Measurements from ENCODE around the gene TRIM63. TPM values are rescaled to one million over a fixed set of nuclear protein-coding genes. Genes with fewer than 3 reads are reported as not detected.
A peak's percentile ranks its signal among the peaks of the same experiment; 100 is the strongest.

TRIM63 gene
- polyA plus RNA-seq, 3 donors = 0.86 to 1.5 (median 1.1) TPM

- no peak for DNase-seq (ENCODE audit: extremely low read depth in 1 of 11, low read depth in 9 of 11, low spot score in 4 of 11)
Measured at GRCh38 chr1:26041401-26041800, 26.0 kb downstream of the TRIM63 start.

GRCh38 chr1:26038904-26039303 lies 28.5 kb downstream of the TRIM63 start:
- no peak for DNase-seq (ENCODE audit: extremely low read depth in 1 of 11, low read depth in 9 of 11, low spot score in 4 of 11)

GRCh38 chr1:26038477-26038876 lies 29.0 kb downstream of the TRIM63 start:
- DNase-seq (ENCODE audit: extremely low read depth in 1 of 11, low read depth in 9 of 11, low spot score in 4 of 11) = no peak

- no peak for DNase-seq (ENCODE audit: extremely low read depth in 1 of 11, low read depth in 9 of 11, low spot score in 4 of 11)
Measured at GRCh38 chr1:26037904-26038303, 29.5 kb downstream of the TRIM63 start.

- no peak for DNase-seq (ENCODE audit: extremely low read depth in 1 of 11, low read depth in 9 of 11, low spot score in 4 of 11)
Measured at GRCh38 chr1:26036756-26037281, 30.6 kb downstream of the TRIM63 start.

- peak in 10 of 11 donors; percentile 50 to 85 (median 70) for DNase-seq (ENCODE audit: extremely low read depth in 1 of 11, low read depth in 9 of 11, low spot score in 4 of 11)
Measured at GRCh38 chr1:26035959-26036755, 31.3 kb downstream of the TRIM63 start.

GRCh38 chr1:26035203-26035958 lies 32.0 kb downstream of the TRIM63 start:
- peak; percentile 66 to 89 (median 86) for DNase-seq (ENCODE audit: extremely low read depth in 1 of 11, low read depth in 9 of 11, low spot score in 4 of 11)

- DNase-seq (ENCODE audit: extremely low read depth in 1 of 11, low read depth in 9 of 11, low spot score in 4 of 11) = no peak
Measured at GRCh38 chr1:26034504-26035202, 32.8 kb downstream of the TRIM63 start.

- no peak for DNase-seq (ENCODE audit: extremely low read depth in 1 of 11, low read depth in 9 of 11, low spot score in 4 of 11)
Measured at GRCh38 chr1:26032656-26033357, 34.6 kb downstream of the TRIM63 start.

- no peak for DNase-seq (ENCODE audit: extremely low read depth in 1 of 11, low read depth in 9 of 11, low spot score in 4 of 11)
Measured at GRCh38 chr1:26031611-26032220, 35.7 kb downstream of the TRIM63 start.

- DNase-seq (ENCODE audit: extremely low read depth in 1 of 11, low read depth in 9 of 11, low spot score in 4 of 11) = no peak
Measured at GRCh38 chr1:26031196-26031595, 36.2 kb downstream of the TRIM63 start.

- no peak for DNase-seq (ENCODE audit: extremely low read depth in 1 of 11, low read depth in 9 of 11, low spot score in 4 of 11)
Measured at GRCh38 chr1:26029864-26030481, 37.5 kb downstream of the TRIM63 start.

GRCh38 chr1:26029054-26029863 lies 38.2 kb downstream of the TRIM63 start:
- DNase-seq (ENCODE audit: extremely low read depth in 1 of 11, low read depth in 9 of 11, low spot score in 4 of 11) = no peak

GRCh38 chr1:26028490-26028980 lies 38.9 kb downstream of the TRIM63 start:
- DNase-seq (ENCODE audit: extremely low read depth in 1 of 11, low read depth in 9 of 11, low spot score in 4 of 11) = no peak

GRCh38 chr1:26027716-26028489 lies 39.5 kb downstream of the TRIM63 start:
- DNase-seq (ENCODE audit: extremely low read depth in 1 of 11, low read depth in 9 of 11, low spot score in 4 of 11) = no peak

GRCh38 chr1:26025517-26025916 lies 41.9 kb downstream of the TRIM63 start:
- no peak for DNase-seq (ENCODE audit: extremely low read depth in 1 of 11, low read depth in 9 of 11, low spot score in 4 of 11)
